Activated T-cell treated with anti-CD3 and anti-CD28 coated beads, Interleukin-2, amount 50 U/mL, for 72 hours (primary cell): ENCODE data around the gene SYTL2. TPM values are rescaled to one million over a fixed set of nuclear protein-coding genes. Genes with fewer than 3 reads are reported as not detected.
"Not testable (repeated sequence)": the region's sequence is repeated elsewhere in the genome, so short reads cannot be mapped to it uniquely, and the experiment has no call there.

Source experiments
- ATAC-seq, 2 donors: fragments of 150-1000 bp; cut with Tn5 transposase; replicated peaks in 1 of 2; 2 replicates each; pipeline ENCODE4 v1.10.0; 2021; ENCODE audit warnings: moderate library complexity in 2 of 2, mild to moderate bottlenecking in 1 of 2
- DNase-seq, 2 donors: peaks; one replicate each; pipeline ENCODE4 v3.0.0; 2021 to 2022; ENCODE audit warnings: mixed read lengths in 1 of 2
- H3K27ac Mint-ChIP-seq: one replicate; pipeline ENCODE4 v1.8.0; 2022; ENCODE audit warnings: mild to moderate bottlenecking, moderate library complexity, mixed read lengths
- H3K27me3 Mint-ChIP-seq: one replicate; pipeline ENCODE4 v1.8.0; 2022; ENCODE audit warnings: low read depth, mixed read lengths
- H3K36me3 Mint-ChIP-seq, 2 donors: one replicate each; pipeline ENCODE4 v1.8.0; 2022; ENCODE audit warnings: mixed read lengths in 2 of 2, mild to moderate bottlenecking in 1 of 2; ENCODE audit not compliant: insufficient read depth in 2 of 2
- H3K4me1 Mint-ChIP-seq: one replicate; pipeline ENCODE4 v1.8.0; 2022; ENCODE audit warnings: low read depth, mixed read lengths
- H3K4me3 Mint-ChIP-seq, 2 donors: one replicate each; pipeline ENCODE4 v1.8.0; 2022; ENCODE audit warnings: mild to moderate bottlenecking in 2 of 2, mixed read lengths in 2 of 2, moderate library complexity in 2 of 2
- H3K9me3 Mint-ChIP-seq, 2 donors: one replicate each; pipeline ENCODE4 v1.8.0; 2022; ENCODE audit warnings: mixed read lengths in 2 of 2
- total RNA-seq, 2 donors: library from RNA; stranded (reverse); gene quantifications; one replicate each; pipeline ENCODE4 v1.2.3, GENCODE V29; 2022

The SYTL2 gene
- total RNA-seq, 2 donors from 2014 or later = 34.4 to 40.1 TPM

- H3K4me3 Mint-ChIP-seq = peak overlapping the region; percentile 0 to 10
- no peaks in the 10 kb centered on the region for H3K27me3 Mint-ChIP-seq
- H3K9me3 Mint-ChIP-seq = peaks cover 0 to 3% of the 10 kb centered on the region in 2 donors
- H3K36me3 Mint-ChIP-seq = peaks cover 1% of the 10 kb centered on the region in 2 donors
- H3K27ac Mint-ChIP-seq = no peak overlapping the region
- ATAC-seq (no peak), DNase-seq (no peak)
- H3K4me1 Mint-ChIP-seq = peaks cover 20% of the 10 kb centered on the region
Measured at GRCh38 chr11:85845124-85845631, 34.2 kb upstream of the SYTL2 start.

DNA sequence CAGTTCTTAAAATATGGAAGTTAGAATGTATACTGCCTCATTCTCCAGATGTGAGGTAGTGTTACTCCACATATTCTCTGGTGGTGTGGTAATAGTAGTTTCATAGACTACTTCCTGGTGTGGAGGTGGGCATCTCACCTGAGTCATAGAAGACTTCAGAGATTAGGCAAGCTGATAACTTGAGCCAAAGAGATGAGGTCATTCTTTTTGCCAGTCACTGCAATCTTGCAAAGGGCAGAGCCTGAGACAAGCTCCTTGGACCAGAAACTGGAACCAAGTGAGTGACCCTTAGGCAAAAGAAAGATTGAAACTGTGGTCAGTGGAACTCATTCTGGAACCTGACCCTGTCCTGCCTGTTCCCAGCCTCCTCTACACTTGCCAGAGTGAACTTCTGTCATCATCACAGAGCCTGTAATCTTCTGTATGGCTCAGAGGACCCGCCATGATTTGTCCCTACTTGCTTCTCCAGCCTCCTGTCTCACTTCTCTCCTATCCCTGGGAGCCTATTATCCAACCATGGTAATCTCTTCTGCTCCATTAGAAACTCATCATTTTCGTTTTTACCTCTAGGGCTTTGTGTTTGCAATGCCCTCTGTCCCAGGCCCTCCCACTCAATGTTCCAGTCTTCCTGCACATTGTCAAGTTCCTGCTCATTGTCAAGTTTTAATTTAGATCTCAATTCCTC lies 33.6 kb upstream of the SYTL2 start:
- Mint-ChIP-seq H3K4me1 (peaks cover 20% of the 10 kb centered on the region), H3K27me3 (no peaks in the 10 kb centered on the region), H3K9me3 (peaks cover 0 to 2% of the 10 kb centered on the region in 2 donors), H3K36me3 (no peaks in the 10 kb centered on the region), H3K4me3 (peak overlapping the region; percentile 0 to 10), H3K27ac (no peak overlapping the region)
- ATAC-seq (peak; percentile 88 to 93), DNase-seq (peak in 1 of 2 donors; percentile 34)

DNA sequence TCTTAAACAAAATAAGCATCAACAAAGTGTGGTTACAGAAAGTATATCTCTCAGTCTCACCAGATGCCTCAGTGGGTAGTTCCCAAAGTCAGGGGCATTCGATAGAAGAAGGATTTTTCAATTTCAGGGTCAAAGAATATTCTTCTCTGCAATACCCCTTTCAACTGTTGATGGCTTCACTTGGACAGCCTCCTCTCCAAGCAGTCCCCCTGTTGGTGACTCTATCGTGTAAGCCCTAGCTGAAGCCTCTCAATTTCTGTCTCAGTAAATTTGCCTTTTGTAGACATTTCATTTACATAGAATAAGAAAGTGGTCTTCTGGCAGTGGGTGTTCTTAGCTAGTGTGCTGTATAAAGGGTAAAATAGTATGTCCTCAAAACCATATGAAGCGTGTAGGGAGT lies 33.0 kb upstream of the SYTL2 start:
- Mint-ChIP-seq H3K4me3 (no peak overlapping the region), H3K4me1 (peaks cover 20% of the 10 kb centered on the region), H3K9me3 (peaks cover 0 to 2% of the 10 kb centered on the region in 2 donors), H3K27me3 (no peaks in the 10 kb centered on the region), H3K27ac (no peak overlapping the region), H3K36me3 (no peaks in the 10 kb centered on the region)
- ATAC-seq (peak in 1 of 2 donors; percentile 23), DNase-seq (no peak)

DNA sequence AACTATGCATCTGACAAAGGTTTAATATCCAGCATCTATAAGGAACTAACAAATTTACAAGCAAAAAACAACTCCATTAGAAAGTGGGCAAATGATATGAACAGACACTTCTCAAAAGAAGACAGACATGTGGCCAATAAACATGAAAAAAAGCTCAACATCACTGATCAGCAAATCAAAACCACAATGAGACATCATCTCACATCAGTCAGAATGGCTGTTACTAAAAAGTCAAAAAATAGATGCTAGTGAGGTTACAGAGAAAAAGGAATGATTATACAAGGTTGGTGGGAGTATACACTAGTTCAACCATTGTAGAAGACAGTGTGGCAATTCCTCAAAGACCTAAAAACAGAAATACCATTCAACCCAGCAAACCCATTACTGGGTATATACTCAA lies 30.0 kb upstream of the SYTL2 start:
- H3K4me3 Mint-ChIP-seq, H3K9me3 Mint-ChIP-seq, DNase-seq, H3K27me3 Mint-ChIP-seq, ATAC-seq, H3K36me3 Mint-ChIP-seq, H3K27ac Mint-ChIP-seq: not testable (repeated sequence)
- H3K4me1 Mint-ChIP-seq = peaks cover 20% of the 10 kb centered on the region

- Mint-ChIP-seq H3K27me3 (no peaks in the 10 kb centered on the region), H3K27ac (no peak overlapping the region), H3K4me1 (no peaks in the 10 kb centered on the region), H3K9me3 (peaks cover 4 to 7% of the 10 kb centered on the region in 2 donors), H3K36me3 (peaks cover 4% of the 10 kb centered on the region in 2 donors), H3K4me3 (no peak overlapping the region)
- ATAC-seq (no peak), DNase-seq (no peak)
Measured at GRCh38 chr11:85835729-85836128, 24.8 kb upstream of the SYTL2 start.

- ATAC-seq (no peak), DNase-seq (no peak)
- peaks cover 4% of the 10 kb centered on the region in 2 donors for H3K36me3 Mint-ChIP-seq
- no peaks in the 10 kb centered on the region for H3K27me3 Mint-ChIP-seq
- no peak overlapping the region for H3K4me3 Mint-ChIP-seq
- no peak overlapping the region for H3K27ac Mint-ChIP-seq
- H3K9me3 Mint-ChIP-seq = peaks cover 4 to 7% of the 10 kb centered on the region in 2 donors
- H3K4me1 Mint-ChIP-seq = no peaks in the 10 kb centered on the region
Measured at GRCh38 chr11:85835263-85835662, 24.3 kb upstream of the SYTL2 start.

- no peak overlapping the region for H3K27ac Mint-ChIP-seq
- H3K36me3 Mint-ChIP-seq = peaks cover 3 to 4% of the 10 kb centered on the region in 2 donors
- DNase-seq (no peak), ATAC-seq (no peak)
- H3K27me3 Mint-ChIP-seq = no peaks in the 10 kb centered on the region
- H3K4me1 Mint-ChIP-seq = peaks cover 27% of the 10 kb centered on the region
- H3K4me3 Mint-ChIP-seq = no peak overlapping the region
- peaks cover 2 to 6% of the 10 kb centered on the region in 2 donors for H3K9me3 Mint-ChIP-seq
Measured at GRCh38 chr11:85831050-85831449, 20.1 kb upstream of the SYTL2 start.

- no peaks in the 10 kb centered on the region for H3K27me3 Mint-ChIP-seq
- ATAC-seq = no peak
- H3K27ac Mint-ChIP-seq = no peak overlapping the region
- peaks cover 0 to 2% of the 10 kb centered on the region in 2 donors for H3K36me3 Mint-ChIP-seq
- H3K9me3 Mint-ChIP-seq = no peaks in the 10 kb centered on the region
- no peak for DNase-seq
- H3K4me1 Mint-ChIP-seq = peaks cover 40% of the 10 kb centered on the region
- no peak overlapping the region for H3K4me3 Mint-ChIP-seq
Measured at GRCh38 chr11:85829172-85829571, 18.2 kb upstream of the SYTL2 start.

- peaks cover 0 to 2% of the 10 kb centered on the region in 2 donors for H3K36me3 Mint-ChIP-seq
- no peak overlapping the region for H3K27ac Mint-ChIP-seq
Measured at GRCh38 chr11:85828640-85828978, 17.7 kb upstream of the SYTL2 start.

DNA sequence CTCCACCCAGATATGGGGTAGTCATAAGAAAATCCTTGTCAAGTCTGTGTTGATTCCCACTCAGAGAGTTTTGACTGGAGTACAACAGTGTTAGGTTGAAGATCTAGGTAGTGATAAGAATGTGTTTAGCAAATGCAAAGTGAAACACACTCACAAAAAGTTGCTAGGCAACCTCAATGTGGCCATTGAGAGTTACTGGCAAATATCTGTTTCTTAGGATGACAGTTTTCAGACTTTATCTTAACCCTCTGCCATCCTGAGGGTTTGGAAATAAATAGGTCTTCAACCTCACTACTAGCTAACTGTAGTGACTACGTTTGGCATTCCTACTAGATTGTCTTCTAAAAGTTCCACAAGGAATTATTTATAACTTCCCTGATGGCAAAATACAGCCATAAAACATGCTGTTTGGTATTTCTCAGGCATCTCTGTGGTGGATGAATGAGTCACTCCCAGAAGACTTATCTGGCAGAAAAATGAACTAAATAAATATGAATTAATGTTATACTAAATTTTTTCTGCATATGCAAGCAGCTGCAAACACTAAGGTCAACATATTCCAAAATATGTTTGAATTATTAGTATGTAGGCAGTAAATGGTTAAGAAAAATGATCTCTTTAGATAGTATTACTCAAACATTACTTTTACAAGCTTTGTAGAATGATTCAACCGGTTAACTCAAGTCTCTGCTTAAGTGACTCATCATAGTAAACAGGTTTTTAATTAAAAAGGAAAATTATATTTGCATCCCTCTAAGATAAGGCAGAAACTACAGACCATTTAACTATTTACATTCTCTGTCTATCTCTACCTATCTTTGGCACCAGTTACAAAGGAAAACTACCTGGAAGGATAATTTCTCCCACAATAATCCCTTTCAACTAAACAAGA lies 17.1 kb upstream of the SYTL2 start:
- Mint-ChIP-seq H3K27me3 (no peaks in the 10 kb centered on the region), H3K36me3 (peaks cover 0 to 2% of the 10 kb centered on the region in 2 donors), H3K4me1 (peaks cover 50% of the 10 kb centered on the region), H3K4me3 (peak overlapping the region; percentile 74 to 76), H3K9me3 (no peaks in the 10 kb centered on the region), H3K27ac (peak overlapping the region; percentile 75)
- DNase-seq (peak; percentile 48 to 49), ATAC-seq (peak; percentile 72 to 77)

More at GRCh38 chr11:85828640-85828978, 17.7 kb upstream of the SYTL2 start:
- Mint-ChIP-seq H3K4me3 (no peak overlapping the region), H3K4me1 (peaks cover 46% of the 10 kb centered on the region), H3K9me3 (no peaks in the 10 kb centered on the region), H3K27me3 (no peaks in the 10 kb centered on the region)
- ATAC-seq (no peak), DNase-seq (no peak)

DNA sequence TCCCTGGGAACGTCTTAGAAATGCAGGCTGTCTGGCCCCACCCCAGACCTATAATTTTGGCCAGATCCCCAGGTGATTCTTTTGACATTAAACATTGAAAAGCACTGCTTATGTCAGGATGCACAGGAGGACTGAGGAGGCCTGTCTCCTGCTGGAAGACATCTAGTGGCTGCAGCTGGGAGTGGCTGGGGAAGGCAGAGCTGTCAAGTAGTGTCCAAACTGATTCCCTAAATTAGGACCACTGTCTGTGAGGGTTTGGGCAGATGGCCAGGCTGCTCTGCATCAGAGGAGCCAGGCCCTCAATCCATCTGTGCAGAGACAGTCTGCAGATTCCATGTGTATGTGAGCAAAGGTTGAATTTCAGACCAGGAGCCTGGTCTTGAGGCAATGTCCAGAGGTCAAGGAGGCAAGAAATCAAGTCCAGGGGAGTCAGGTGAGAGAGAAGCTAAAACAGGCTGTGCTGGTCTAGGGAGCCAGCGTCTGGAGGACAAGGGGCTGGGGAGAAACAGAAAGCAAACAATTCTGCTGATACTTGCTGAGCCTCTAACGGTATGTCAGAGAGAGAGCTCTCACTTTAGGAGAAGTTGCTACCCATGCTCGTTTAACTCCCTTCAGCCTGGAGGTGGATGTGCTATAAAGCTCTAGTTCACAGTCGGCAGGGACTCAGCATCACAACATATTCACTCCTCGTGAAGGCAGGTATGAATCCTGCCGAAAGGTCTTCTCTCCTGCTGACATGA lies 15.3 kb upstream of the SYTL2 start:
- H3K27ac Mint-ChIP-seq = no peak overlapping the region
- DNase-seq (peak; percentile 18 to 19), ATAC-seq (no peak)
- H3K27me3 Mint-ChIP-seq = no peaks in the 10 kb centered on the region
- H3K4me3 Mint-ChIP-seq = peak overlapping the region; percentile 11 to 42
- peaks cover 0 to 3% of the 10 kb centered on the region in 2 donors for H3K9me3 Mint-ChIP-seq
- peaks cover 66% of the 10 kb centered on the region for H3K4me1 Mint-ChIP-seq
- H3K36me3 Mint-ChIP-seq = peaks cover 0 to 2% of the 10 kb centered on the region in 2 donors

GRCh38 chr11:85825616-85826015 lies 14.7 kb upstream of the SYTL2 start:
- H3K9me3 Mint-ChIP-seq = peaks cover 0 to 3% of the 10 kb centered on the region in 2 donors
- DNase-seq (no peak), ATAC-seq (no peak)
- no peaks in the 10 kb centered on the region for H3K27me3 Mint-ChIP-seq
- H3K4me3 Mint-ChIP-seq = no peak overlapping the region
- H3K27ac Mint-ChIP-seq = no peak overlapping the region
- H3K4me1 Mint-ChIP-seq = peaks cover 70% of the 10 kb centered on the region
- H3K36me3 Mint-ChIP-seq = peaks cover 0 to 2% of the 10 kb centered on the region in 2 donors
